Lung (tissue), 12 donors: ENCODE data around the gene ANTXRL. TPM values are rescaled to one million over a fixed set of nuclear protein-coding genes. Genes with fewer than 3 reads are reported as not detected.
"Not testable (repeated sequence)": the region's sequence is repeated elsewhere in the genome, so short reads cannot be mapped to it uniquely, and the experiment has no call there.

Experiments used
- ATAC-seq: fragments of 200-7000 bp; cut with Tn5 transposase; one replicate; pipeline ENCODE4 v1.9.1; 2020; ENCODE audit warnings: moderate number of reproducible peaks; ENCODE audit not compliant: insufficient read depth, low FRiP score
- DNase-seq, 3 donors: peaks; one replicate each; pipeline ENCODE4 v3.0.0-alpha.2; 2013 to 2017
- H3K27ac ChIP-seq, 2 donors: one replicate each; pipeline ENCODE4 v1.5.1; 2013; ENCODE audit warnings: mild to moderate bottlenecking in 2 of 2, moderate library complexity in 2 of 2, control low read depth in 1 of 2, inconsistent platforms in 1 of 2, low read depth in 1 of 2, low read length in 1 of 2
- H3K27me3 ChIP-seq, 3 donors: one replicate each; pipeline ENCODE4 v1.5.1; 2013; ENCODE audit warnings: low read length in 2 of 3; ENCODE audit not compliant: control insufficient read depth in 3 of 3, insufficient read depth in 3 of 3
- H3K36me3 ChIP-seq, 4 donors: one replicate each; pipeline ENCODE4 v1.5.1; 2013; ENCODE audit warnings: low read length in 4 of 4, mild to moderate bottlenecking in 1 of 4, moderate library complexity in 1 of 4; ENCODE audit not compliant: control insufficient read depth in 4 of 4, insufficient read depth in 4 of 4
- H3K4me1 ChIP-seq, 5 donors: one replicate each; pipeline ENCODE4 v1.5.1; 2013; ENCODE audit warnings: low read length in 5 of 5, mild to moderate bottlenecking in 2 of 5, moderate library complexity in 1 of 5; ENCODE audit not compliant: control insufficient read depth in 5 of 5, insufficient read depth in 5 of 5
- H3K4me3 ChIP-seq: one replicate; pipeline ENCODE4 v1.5.1; 2013; ENCODE audit warnings: mild to moderate bottlenecking, control low read depth, moderate library complexity
- H3K9ac ChIP-seq, 2 donors: one replicate each; pipeline ENCODE4 v1.5.1; 2013; ENCODE audit warnings: low read length in 2 of 2, control low read depth in 1 of 2; ENCODE audit not compliant: insufficient read depth in 1 of 2
- H3K9me3 ChIP-seq, 4 donors: one replicate each; pipeline ENCODE4 v1.5.1; 2013; ENCODE audit warnings: low read length in 3 of 4, mild to moderate bottlenecking in 1 of 4, moderate library complexity in 1 of 4; ENCODE audit not compliant: control insufficient read depth in 4 of 4, insufficient read depth in 3 of 4
- CTCF ChIP-seq: IDR thresholded peaks from 2 replicates; pipeline ENCODE4 v1.5.1; 2012; ENCODE audit warnings: mild to moderate bottlenecking; ENCODE audit errors: control extremely low read depth, extremely low read depth
- WGBS, 2 donors: extraction: QIAGEN DNeasy Blood & Tissue Kit; methylation state at CpG; one replicate each; pipeline ENCODE4 v1.1.7; 2013; 5-methylcytosine and 5-hydroxymethylcytosine counted together
- polyA plus RNA-seq, 2 donors: library from polyadenylated mRNA; stranded (reverse); fragments of 200-250 nt; gene quantifications; one replicate each; pipeline ENCODE4 v1.2.1, GENCODE V29; 2013
- total RNA-seq, 2 donors: library from RNA; depleted of rRNA in 1 of 2; stranded (reverse); fragments of >200 nt in 1 of 2; gene quantifications; one replicate each; pipeline ENCODE4 v1.2.1, GENCODE V29; 2014 to 2021
- donor health status: control.
- donor health status: control.
- donor health status: Bipolar disorder and iron deficiency.
- donor health status: healthy.
- donor health status: DM: yes; HTN: yes; CAD: no.

ANTXRL gene
- total and polyA plus RNA-seq, 4 donors: not detected

GRCh38 chr10:46304062-46304461 lies 17.3 kb downstream of the ANTXRL start:
- Histone ChIP-seq H3K9me3 (no peaks in the 10 kb centered on the region), H3K9ac (no peak overlapping the region), H3K27me3 (no peaks in the 10 kb centered on the region), H3K36me3 (no peaks in the 10 kb centered on the region), H3K27ac (no peak overlapping the region), H3K4me3 (no peak overlapping the region), H3K4me1 (peaks cover 0 to 1% (median 0%) of the 10 kb centered on the region in 5 donors)
- DNase-seq (peak in 1 of 3 donors; percentile 2), ATAC-seq (no peak)
- WGBS, 2 donors: 69 to 87% methylated on average over 3 of the region's 3 CpGs
- no peak for TF ChIP-seq CTCF

- not testable (repeated sequence) for H3K4me1 ChIP-seq, ATAC-seq, H3K9me3 ChIP-seq, H3K4me3 ChIP-seq, H3K27me3 ChIP-seq, DNase-seq, H3K9ac ChIP-seq, H3K36me3 ChIP-seq, H3K27ac ChIP-seq
- 90 to 96% methylated on average over 5 of the region's 5 CpGs for WGBS, 2 donors
Observed at GRCh38 chr10:46304671-46305070, 17.9 kb downstream of the ANTXRL start.

GRCh38 chr10:46305079-46305818 lies 18.5 kb downstream of the ANTXRL start:
- Histone ChIP-seq H3K27ac (no peak overlapping the region), H3K4me3 (no peak overlapping the region), H3K9me3 (no peaks in the 10 kb centered on the region), H3K9ac (no peak overlapping the region), H3K4me1 (peaks cover 0 to 1% (median 0%) of the 10 kb centered on the region in 5 donors), H3K27me3 (no peaks in the 10 kb centered on the region), H3K36me3 (no peaks in the 10 kb centered on the region)
- no peak for TF ChIP-seq CTCF
- WGBS, 2 donors: 75 to 83% methylated on average over 10 of the region's 10 CpGs
- DNase-seq (no peak), ATAC-seq (no peak)

GRCh38 chr10:46305986-46306385 lies 19.2 kb downstream of the ANTXRL start:
- Histone ChIP-seq H3K36me3 (no peaks in the 10 kb centered on the region), H3K4me1 (peaks cover 0 to 1% (median 0%) of the 10 kb centered on the region in 5 donors), H3K27ac (no peak overlapping the region), H3K27me3 (no peaks in the 10 kb centered on the region), H3K9me3 (no peaks in the 10 kb centered on the region), H3K9ac (no peak overlapping the region), H3K4me3 (no peak overlapping the region)
- 89 to 100% methylated on average over 1 of the region's 1 CpG for WGBS, 2 donors
- ATAC-seq (no peak), DNase-seq (no peak)
- no peak for TF ChIP-seq CTCF
